IPS-20b (cell line): ENCODE measurements around the gene DNAH2.

Experiments used
- H3K27ac ChIP-seq: one replicate; pipeline ENCODE4 v1.5.1; 2013; ENCODE audit warnings: low read length
- H3K27me3 ChIP-seq: 2 replicates; pipeline ENCODE4 v1.6.1; 2013; ENCODE audit warnings: mild to moderate bottlenecking, low read length, inconsistent platforms; ENCODE audit not compliant: insufficient read depth
- H3K36me3 ChIP-seq: 2 replicates; pipeline ENCODE4 v1.6.1; 2013; ENCODE audit warnings: low read depth, mild to moderate bottlenecking, inconsistent platforms, low read length, moderate library complexity; ENCODE audit not compliant: insufficient read depth
- H3K4me1 ChIP-seq: 2 replicates; pipeline ENCODE4 v1.6.1; 2013; ENCODE audit warnings: mild to moderate bottlenecking, control low read depth, inconsistent platforms, low read length, moderate library complexity; ENCODE audit not compliant: insufficient read depth
- H3K4me3 ChIP-seq: 2 replicates; pipeline ENCODE4 v1.5.1; 2013; ENCODE audit warnings: mild to moderate bottlenecking, low read length, inconsistent platforms
- H3K9ac ChIP-seq: 2 replicates; pipeline ENCODE4 v1.6.1; 2013; ENCODE audit warnings: low read depth, mild to moderate bottlenecking, inconsistent platforms, low read length, moderate library complexity
- H3K9me3 ChIP-seq: 2 replicates; pipeline ENCODE4 v1.6.1; 2013; ENCODE audit warnings: mild to moderate bottlenecking, low read depth, low read length, inconsistent platforms; ENCODE audit not compliant: insufficient read depth

DNAH2 gene

GRCh38 chr17:7716901-7717755 is at the start of gene DNAH2:
DNAH2 (plus strand) TSS chr17:7717744; CDS start chr17:7719735, 1,991 bp downstream.
- Histone ChIP-seq H3K4me1 (peaks cover 20% of the 10 kb centered on the region), H3K27ac (no peak within 1 kb of the TSS), H3K36me3 (no peaks in the 10 kb centered on the region), H3K9ac (peak within 1 kb of the TSS; percentile 80; the same call in 1 of the 2 replicates), H3K4me3 (peak within 1 kb of the TSS; percentile 85), H3K27me3 (peaks cover 37% of the 10 kb centered on the region), H3K9me3 (no peaks in the 10 kb centered on the region)

GRCh38 chr17:7668482-7668881 is 49.1 kb upstream of the DNAH2 start:
- H3K27ac ChIP-seq = no peak overlapping the region

GRCh38 chr17:7673239-7673638 is 44.3 kb upstream of the DNAH2 start:
- H3K9me3 ChIP-seq = peaks cover 4% of the 10 kb centered on the region; the same call in 1 of the 2 replicates
- no peaks in the 10 kb centered on the region for H3K27me3 ChIP-seq
- H3K36me3 ChIP-seq = peaks cover 74% of the 10 kb centered on the region
- no peak overlapping the region for H3K27ac ChIP-seq
- H3K4me3 ChIP-seq = no peak overlapping the region
- no peak overlapping the region for H3K9ac ChIP-seq
- peaks cover 13% of the 10 kb centered on the region for H3K4me1 ChIP-seq

More at GRCh38 chr17:7668482-7668881, 49.1 kb upstream of the DNAH2 start:
- Histone ChIP-seq H3K4me1 (no peaks in the 10 kb centered on the region), H3K4me3 (no peak overlapping the region), H3K9me3 (peaks cover 2% of the 10 kb centered on the region; the same call in 1 of the 2 replicates), H3K27me3 (no peaks in the 10 kb centered on the region), H3K36me3 (peaks cover 71% of the 10 kb centered on the region), H3K9ac (no peak overlapping the region)

GRCh38 chr17:7674934-7675333 is 42.6 kb upstream of the DNAH2 start:
- Histone ChIP-seq H3K4me1 (peaks cover 16% of the 10 kb centered on the region), H3K9me3 (peaks cover 4% of the 10 kb centered on the region; the same call in 1 of the 2 replicates), H3K9ac (no peak overlapping the region), H3K27me3 (no peaks in the 10 kb centered on the region), H3K4me3 (no peak overlapping the region), H3K27ac (no peak overlapping the region), H3K36me3 (peaks cover 57% of the 10 kb centered on the region)

GRCh38 chr17:7676533-7676932 is 41.0 kb upstream of the DNAH2 start:
- Histone ChIP-seq H3K4me3 (peak overlapping the region; percentile 43; the same call in 1 of the 2 replicates), H3K36me3 (peaks cover 43% of the 10 kb centered on the region), H3K27ac (peak overlapping the region; percentile 36), H3K9ac (peak overlapping the region; percentile 40; the same call in 1 of the 2 replicates), H3K9me3 (peaks cover 4% of the 10 kb centered on the region; the same call in 1 of the 2 replicates), H3K27me3 (no peaks in the 10 kb centered on the region), H3K4me1 (peaks cover 16% of the 10 kb centered on the region)

- peak overlapping the region; percentile 36 for H3K27ac ChIP-seq
- H3K9me3 ChIP-seq = peaks cover 4% of the 10 kb centered on the region; the same call in 1 of the 2 replicates
- H3K36me3 ChIP-seq = peaks cover 34% of the 10 kb centered on the region
- H3K4me1 ChIP-seq = peaks cover 16% of the 10 kb centered on the region
- H3K4me3 ChIP-seq = peak overlapping the region; percentile 43
- H3K9ac ChIP-seq = peak overlapping the region; percentile 40; the same call in 1 of the 2 replicates
- H3K27me3 ChIP-seq = no peaks in the 10 kb centered on the region
Measured at GRCh38 chr17:7677388-7678067, 40.0 kb upstream of the DNAH2 start.

- Histone ChIP-seq H3K9ac (peak overlapping the region; percentile 99), H3K4me1 (peaks cover 15% of the 10 kb centered on the region), H3K27ac (no peak overlapping the region), H3K4me3 (peak overlapping the region; percentile 90), H3K27me3 (no peaks in the 10 kb centered on the region), H3K9me3 (no peaks in the 10 kb centered on the region), H3K36me3 (peaks cover 20% of the 10 kb centered on the region)
Measured at GRCh38 chr17:7684851-7685532, 32.6 kb upstream of the DNAH2 start.

GRCh38 chr17:7685533-7686221 is 31.9 kb upstream of the DNAH2 start:
- no peaks in the 10 kb centered on the region for H3K9me3 ChIP-seq
- peak overlapping the region; percentile 86 for H3K27ac ChIP-seq
- H3K4me3 ChIP-seq = peak overlapping the region; percentile 90
- H3K9ac ChIP-seq = peak overlapping the region; percentile 99
- peaks cover 15% of the 10 kb centered on the region for H3K4me1 ChIP-seq
- peaks cover 27% of the 10 kb centered on the region for H3K36me3 ChIP-seq
- H3K27me3 ChIP-seq = no peaks in the 10 kb centered on the region

- Histone ChIP-seq H3K4me3 (peak overlapping the region; percentile 90), H3K4me1 (peaks cover 15% of the 10 kb centered on the region), H3K9me3 (no peaks in the 10 kb centered on the region), H3K9ac (peak overlapping the region; percentile 99), H3K27me3 (no peaks in the 10 kb centered on the region), H3K36me3 (peaks cover 27% of the 10 kb centered on the region), H3K27ac (peak overlapping the region; percentile 86)
Measured at GRCh38 chr17:7686222-7687071, 31.1 kb upstream of the DNAH2 start.

GRCh38 chr17:7687072-7687907 is 30.3 kb upstream of the DNAH2 start, which contains the start of gene TP53:
TP53 (minus strand) TSS chr17:7687490; CDS start chr17:7676594, 10,896 bp downstream.
- H3K27me3 ChIP-seq = no peaks in the 10 kb centered on the region
- H3K27ac ChIP-seq = peak within 1 kb of the TSS; percentile 86
- peaks cover 27% of the 10 kb centered on the region for H3K36me3 ChIP-seq
- peak within 1 kb of the TSS; percentile 99 for H3K9ac ChIP-seq
- H3K4me3 ChIP-seq = peak within 1 kb of the TSS; percentile 97
- no peaks in the 10 kb centered on the region for H3K9me3 ChIP-seq
- H3K4me1 ChIP-seq = peaks cover 15% of the 10 kb centered on the region
